Stimulated activated CD8-positive, alpha-beta memory T cell treated with anti-CD3 and anti-CD28 coated beads, Interleukin-2, amount 100 ng/mL, for 48 hours (primary cell): ENCODE results near the gene ZFYVE1.
"Not testable (repeated sequence)": the region's sequence is repeated elsewhere in the genome, so short reads cannot be mapped to it uniquely, and the experiment has no call there.

ENCODE experiments used
- DNase-seq, 2 donors: peaks; one replicate each; pipeline ENCODE4 v3.0.0-alpha.2; 2020; ENCODE audit warnings: low read depth in 2 of 2

ZFYVE1 gene

GRCh38 chr14:73004641-73005040 is 22.3 kb downstream of the ZFYVE1 start:
- DNase-seq = not testable (repeated sequence)

- no peak for DNase-seq
Observed at GRCh38 chr14:73003681-73004080, 23.2 kb downstream of the ZFYVE1 start.

- DNase-seq = no peak
Observed at GRCh38 chr14:73000073-73000472, 26.8 kb downstream of the ZFYVE1 start.

- DNase-seq = no peak
Observed at GRCh38 chr14:72999316-72999715, 27.6 kb downstream of the ZFYVE1 start.

- no peak for DNase-seq
Observed at GRCh38 chr14:72998252-72998903, 28.5 kb downstream of the ZFYVE1 start.

- DNase-seq = no peak
Observed at GRCh38 chr14:72996916-72997315, 30.0 kb downstream of the ZFYVE1 start.

GRCh38 chr14:72990171-72990570 is 36.7 kb downstream of the ZFYVE1 start:
- DNase-seq = no peak

GRCh38 chr14:72986857-72987256 is 40.0 kb downstream of the ZFYVE1 start:
- no peak for DNase-seq

- no peak for DNase-seq
Observed at GRCh38 chr14:72986214-72986613, 40.7 kb downstream of the ZFYVE1 start.

- DNase-seq = no peak
Observed at GRCh38 chr14:72982146-72982708, 44.7 kb downstream of the ZFYVE1 start.

GRCh38 chr14:72980863-72981262 is 46.0 kb downstream of the ZFYVE1 start:
- DNase-seq = no peak

- DNase-seq = no peak
Observed at GRCh38 chr14:72978856-72979255, 48.0 kb downstream of the ZFYVE1 start.

- no peak for DNase-seq
Observed at GRCh38 chr14:72975770-72976169, 51.1 kb downstream of the ZFYVE1 start.

- no peak for DNase-seq
Observed at GRCh38 chr14:72974661-72975060, 52.2 kb downstream of the ZFYVE1 start.

- DNase-seq = no peak
Observed at GRCh38 chr14:72970824-72971434, 56.0 kb downstream of the ZFYVE1 start.

GRCh38 chr14:72970058-72970630 is 56.8 kb downstream of the ZFYVE1 start:
- DNase-seq = no peak

- no peak for DNase-seq
Observed at GRCh38 chr14:72968316-72968715, 58.6 kb downstream of the ZFYVE1 start.

- no peak for DNase-seq
Observed at GRCh38 chr14:72966038-72966437, 60.9 kb downstream of the ZFYVE1 start.

- no peak for DNase-seq
Observed at GRCh38 chr14:72965249-72965648, 61.7 kb downstream of the ZFYVE1 start.

GRCh38 chr14:72962829-72963312 is 64.0 kb downstream of the ZFYVE1 start:
- DNase-seq = no peak

- DNase-seq = not testable (repeated sequence)
Observed at GRCh38 chr14:72962336-72962754, 64.6 kb downstream of the ZFYVE1 start.

- no peak for DNase-seq
Observed at GRCh38 chr14:72961579-72962335, 65.1 kb downstream of the ZFYVE1 start.
